GM23338 (cell line): ENCODE data around the gene EIF3A. TPM values are rescaled to one million over a fixed set of nuclear protein-coding genes. Genes with fewer than 3 reads are reported as not detected.

ENCODE experiments used
- ATAC-seq: fragments of 200-7000 bp; cut with Tn5 transposase; 3 replicates; pipeline ENCODE4 v1.9.1; 2020
- DNase-seq: peaks from one replicate; pipeline ENCODE4 v3.0.0-alpha.2; 2015; ENCODE audit warnings: low spot score
- H2AFZ ChIP-seq: fragments of 200-600 bp; sonication (generic); 2 replicates; pipeline ENCODE4 v1.8.0; 2016; ENCODE audit warnings: antibody characterized with exemption, mild to moderate bottlenecking, moderate library complexity
- H3F3A ChIP-seq: fragments of 200-600 bp; sonication (generic); replicated peaks from 2 replicates; pipeline ENCODE4 v1.8.0; 2017; ENCODE audit warnings: antibody characterized with exemption, mixed run types, low read depth
- H3K27ac ChIP-seq: fragments of 200-600 bp; sonication (generic); 2 replicates; pipeline ENCODE4 v1.6.1; 2016; ENCODE audit warnings: low read depth
- H3K27me3 ChIP-seq: fragments of 200-600 bp; sonication (generic); 2 replicates; pipeline ENCODE4 v1.8.0; 2016; ENCODE audit warnings: mild to moderate bottlenecking, mixed run types, moderate library complexity; ENCODE audit not compliant: insufficient read depth
- H3K36me3 ChIP-seq: fragments of 200-600 bp; sonication (generic); 2 replicates; pipeline ENCODE4 v1.8.0; 2016; ENCODE audit warnings: mild to moderate bottlenecking; ENCODE audit not compliant: insufficient read depth
- H3K4me1 ChIP-seq: fragments of 200-600 bp; sonication (generic); 2 replicates; pipeline ENCODE4 v1.8.0; 2016; ENCODE audit warnings: mild to moderate bottlenecking, moderate library complexity; ENCODE audit not compliant: insufficient read depth
- H3K4me2 ChIP-seq: fragments of 200-600 bp; sonication (generic); 2 replicates; pipeline ENCODE4 v1.7.1; 2017; ENCODE audit warnings: mixed run types
- H3K4me3 ChIP-seq: fragments of 200-600 bp; sonication (generic); 2 replicates; pipeline ENCODE4 v1.6.1; 2016; ENCODE audit warnings: mixed run types
- H3K79me2 ChIP-seq: fragments of 200-600 bp; sonication (generic); replicated peaks from 2 replicates; pipeline ENCODE4 v1.8.0; 2017; ENCODE audit warnings: mild to moderate bottlenecking; ENCODE audit not compliant: insufficient read depth
- H3K9me2 ChIP-seq: fragments of 200-600 bp; sonication (generic); 2 replicates; pipeline ENCODE4 v1.8.0; 2017; ENCODE audit not compliant: insufficient read depth
- H4K20me1 ChIP-seq: fragments of 200-600 bp; sonication (generic); replicated peaks from 2 replicates; pipeline ENCODE4 v1.8.0; 2017; ENCODE audit warnings: mild to moderate bottlenecking; ENCODE audit not compliant: insufficient read depth
- H3K27ac Mint-ChIP-seq: 2 replicates; pipeline ENCODE4 v1.8.0; 2020; ENCODE audit warnings: inconsistent platforms, mild to moderate bottlenecking, moderate library complexity, mixed read lengths
- H3K27me3 Mint-ChIP-seq: 3 replicates; pipeline ENCODE4 v1.8.0; 2022; ENCODE audit warnings: low read depth, mild to moderate bottlenecking, moderate library complexity, mixed read lengths, inconsistent platforms; ENCODE audit not compliant: insufficient read depth, poor library complexity
- H3K36me3 Mint-ChIP-seq: 3 replicates; pipeline ENCODE4 v1.8.0; 2021; ENCODE audit warnings: low read depth, mild to moderate bottlenecking, inconsistent platforms, moderate library complexity, mixed read lengths
- H3K4me1 Mint-ChIP-seq: 3 replicates; pipeline ENCODE4 v1.8.0; 2020; ENCODE audit warnings: mild to moderate bottlenecking, inconsistent platforms, mixed read lengths
- H3K4me3 Mint-ChIP-seq: 3 replicates; pipeline ENCODE4 v1.8.0; 2021; ENCODE audit warnings: moderate library complexity, mild to moderate bottlenecking, inconsistent platforms, mixed read lengths
- H3K9me3 Mint-ChIP-seq: 3 replicates; pipeline ENCODE4 v1.8.0; 2020; ENCODE audit warnings: moderate library complexity, mild to moderate bottlenecking, inconsistent platforms, mixed read lengths
- CTCF ChIP-seq, 2 experiments: fragments of 200-600 bp in 1 of 2; sonication (generic) in 1 of 2; conservative IDR thresholded peaks; 2 replicates each; pipeline versions ENCODE4 v1.5.1 to v1.6.1; 2016 to 2017; ENCODE audit warnings: antibody characterized with exemption in 2 of 2, low read depth in 2 of 2, mild to moderate bottlenecking in 2 of 2, moderate library complexity in 1 of 2
- EZH2phosphoT487 ChIP-seq: fragments of 200-600 bp; sonication (generic); IDR thresholded peaks from one replicate; pipeline ENCODE4 v1.8.1; 2018; ENCODE audit warnings: antibody characterized with exemption; ENCODE audit not compliant: unreplicated experiment
- REST ChIP-seq: IDR thresholded peaks from one replicate; pipeline ENCODE4 v1.6.1; 2018; ENCODE audit warnings: antibody characterized with exemption; ENCODE audit not compliant: unreplicated experiment
- STAT1 ChIP-seq: IDR thresholded peaks from one replicate; pipeline ENCODE4 v1.6.1; 2016; ENCODE audit warnings: antibody characterized with exemption; ENCODE audit not compliant: unreplicated experiment
- ZNF114 ChIP-seq: fragments of 250-450 bp; sonication (Bioruptor Pico); IDR thresholded peaks from 2 replicates; pipeline ENCODE4 v1.5.0; 2020; ENCODE audit warnings: mild to moderate bottlenecking, moderate library complexity
- polyA plus RNA-seq: library from polyadenylated mRNA; unstranded; fragments of >200 nt; fragmentation: Nextera tagmentation; extraction: Ambion mirVana; gene quantifications from 2 replicates; pipeline ENCODE4 v1.2.1, GENCODE V29; 2016
- total RNA-seq: library from RNA; depleted of rRNA; stranded (reverse); fragments of >200 nt; shearing (Covaris generic); gene quantifications from 2 replicates; pipeline ENCODE4 v1.2.3, GENCODE V29; 2014
- TF ChIP-seq, protein P1 (sequence below): IDR thresholded peaks from 2 replicates; pipeline ENCODE4 v1.6.1; 2016; ENCODE audit warnings: antibody characterized with exemption

The EIF3A gene
- total and polyA plus RNA-seq, 2 experiments from 2014 or later: 152 to 170 TPM

- TF ChIP-seq REST (no peak), STAT1 (no peak), EZH2phosphoT487 (no peak), ZNF114 (no peak)
- TF ChIP-seq, protein P1, sequence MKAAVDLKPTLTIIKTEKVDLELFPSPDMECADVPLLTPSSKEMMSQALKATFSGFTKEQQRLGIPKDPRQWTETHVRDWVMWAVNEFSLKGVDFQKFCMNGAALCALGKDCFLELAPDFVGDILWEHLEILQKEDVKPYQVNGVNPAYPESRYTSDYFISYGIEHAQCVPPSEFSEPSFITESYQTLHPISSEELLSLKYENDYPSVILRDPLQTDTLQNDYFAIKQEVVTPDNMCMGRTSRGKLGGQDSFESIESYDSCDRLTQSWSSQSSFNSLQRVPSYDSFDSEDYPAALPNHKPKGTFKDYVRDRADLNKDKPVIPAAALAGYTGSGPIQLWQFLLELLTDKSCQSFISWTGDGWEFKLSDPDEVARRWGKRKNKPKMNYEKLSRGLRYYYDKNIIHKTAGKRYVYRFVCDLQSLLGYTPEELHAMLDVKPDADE: no peak
Measured at GRCh38 chr10:119001717-119002500, 78.7 kb downstream of the EIF3A start (continued).

- no peaks in the 10 kb centered on the region for H3K36me3 ChIP-seq
- no peak overlapping the region for H3K4me3 ChIP-seq
- ATAC-seq (no peak), DNase-seq (no peak)
- no peaks in the 10 kb centered on the region for H3K79me2 ChIP-seq
- H3K4me2 ChIP-seq: no peak overlapping the region
- H3F3A ChIP-seq: no peaks in the 10 kb centered on the region
- no peak for TF ChIP-seq CTCF (conservative IDR thresholded peaks at IDR 0.05; ENCODE audit: low read depth in 2 of 2)
- H3K9me3 Mint-ChIP-seq: peaks cover 3% of the 10 kb centered on the region; the same call in 2 of the 3 replicates
- H3K9me2 ChIP-seq: 0 out of 2 replicates have a peak, but pooled peaks cover 4% of the 10 kb centered on the region
- no peaks in the 10 kb centered on the region for H3K27me3 ChIP-seq
- no peaks in the 10 kb centered on the region for H4K20me1 ChIP-seq
- no peak overlapping the region for H3K27ac Mint-ChIP-seq
- H2AFZ ChIP-seq: no peak overlapping the region
- no peak overlapping the region for H3K27ac ChIP-seq
- peaks cover 6% of the 10 kb centered on the region for H3K27me3 Mint-ChIP-seq
- no peaks in the 10 kb centered on the region for H3K4me1 ChIP-seq
- H3K4me3 Mint-ChIP-seq: no peak overlapping the region
- peaks cover 3% of the 10 kb centered on the region; the same call in 2 of the 3 replicates for H3K4me1 Mint-ChIP-seq
- H3K36me3 Mint-ChIP-seq: no peaks in the 10 kb centered on the region
Measured at GRCh38 chr10:118998183-118998582, 82.4 kb downstream of the EIF3A start.
